IPS-NIHi7 (cell line): ENCODE results near the gene ACTMAP.

Source experiments
- DNase-seq: peaks from one replicate; pipeline ENCODE4 v3.0.0; 2012; ENCODE audit warnings: mixed read lengths; ENCODE audit errors: extremely low spot score

Gene ACTMAP

GRCh38 chr19:40693896-40694295 lies 56.4 kb downstream of the ACTMAP start:
- DNase-seq: no peak

DNA sequence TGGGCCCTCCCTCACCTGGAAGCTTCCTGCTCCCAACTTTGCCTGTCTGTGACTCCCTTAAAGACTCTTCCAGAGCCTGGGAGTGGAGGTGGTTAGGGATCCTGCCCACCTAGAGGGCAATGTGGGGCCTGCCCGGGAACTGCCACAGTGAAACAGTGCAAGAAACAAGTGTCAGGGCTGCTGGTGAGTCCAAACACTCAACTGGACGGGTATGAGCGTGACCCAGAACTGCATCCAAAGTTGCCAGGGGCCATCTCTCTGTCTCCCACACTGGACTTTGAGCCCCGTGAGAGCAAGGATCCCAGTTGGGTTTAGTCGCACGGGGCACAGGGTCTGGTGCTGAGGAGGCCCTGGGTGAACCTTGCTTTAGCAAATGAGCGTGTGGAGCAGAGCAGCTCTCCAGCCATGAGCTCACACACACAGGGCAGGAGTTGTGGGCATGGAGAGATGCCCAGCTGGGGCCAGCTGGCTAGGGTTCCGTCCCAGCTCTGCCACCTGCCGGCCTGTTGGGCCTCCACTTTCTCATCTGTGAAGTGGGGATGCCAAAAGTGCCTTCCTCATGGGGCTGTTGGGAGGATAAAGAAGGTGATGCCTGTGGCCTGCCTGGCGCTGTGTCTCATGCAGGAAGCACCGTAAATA lies 57.0 kb downstream of the ACTMAP start:
- no peak for DNase-seq

DNA sequence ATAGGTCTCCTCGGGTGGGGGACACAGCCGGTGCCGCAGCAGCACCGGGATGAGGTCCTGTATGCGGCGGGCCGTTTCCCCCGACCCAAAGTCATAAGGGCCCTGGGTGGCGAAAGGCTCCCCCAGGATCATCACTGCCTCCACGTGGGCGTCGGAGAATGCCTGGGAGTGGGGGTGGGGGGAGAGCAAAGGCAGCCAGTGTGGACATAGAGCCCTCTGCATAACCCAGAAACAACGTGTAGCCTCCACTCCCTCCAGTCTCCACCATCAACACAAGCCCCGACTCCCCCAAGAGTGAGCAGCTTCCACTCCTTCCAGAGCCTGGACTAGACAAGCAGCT lies 58.1 kb downstream of the ACTMAP start:
- DNase-seq: no peak

DNA sequence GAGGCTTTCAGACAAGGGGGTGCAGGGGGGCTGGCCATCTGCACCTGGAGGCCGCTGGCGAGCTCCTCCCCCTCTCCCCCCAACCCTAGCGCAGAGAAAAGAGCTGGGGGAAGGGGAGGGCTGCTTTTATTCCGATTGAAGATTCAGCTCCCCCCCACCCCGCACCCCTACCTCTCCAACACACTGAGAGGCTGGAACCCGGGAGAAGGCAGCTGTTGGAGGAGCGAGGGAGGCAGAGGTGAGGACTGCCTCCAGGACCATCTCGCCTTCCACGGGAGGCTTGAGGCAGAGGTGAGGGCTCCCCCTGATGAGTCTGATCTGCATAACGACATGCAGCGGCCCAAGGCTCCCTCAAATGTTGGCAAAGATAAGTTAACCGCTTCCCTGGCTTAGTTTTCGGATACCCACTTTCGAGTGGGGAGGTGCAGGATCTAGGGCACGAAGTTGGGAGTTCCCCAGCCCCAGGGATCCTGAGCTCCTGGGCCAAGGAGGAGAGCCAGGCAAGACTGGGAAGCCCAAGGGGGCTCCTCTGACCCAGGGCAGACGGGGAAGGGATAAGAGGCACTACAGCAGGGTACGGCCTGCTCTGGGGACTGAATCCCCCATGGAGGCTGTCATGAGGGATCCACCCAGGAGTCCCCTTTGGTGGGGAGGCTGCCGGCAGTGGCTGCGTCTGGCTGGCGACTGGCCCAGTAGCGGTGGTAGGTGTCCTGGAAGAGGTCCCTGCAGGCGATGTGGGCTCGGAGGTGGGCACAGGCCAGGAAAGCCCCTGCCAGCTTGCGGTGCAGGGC lies 58.7 kb downstream of the ACTMAP start:
- DNase-seq: peak; percentile 56
